ENCODE measurements around the gene MS4A14. TPM values are rescaled to one million over a fixed set of nuclear protein-coding genes. Genes with fewer than 3 reads are reported as not detected.

Gene MS4A14
- total RNA-seq, 1 donor from 2014 or later, result not detected

DNA sequence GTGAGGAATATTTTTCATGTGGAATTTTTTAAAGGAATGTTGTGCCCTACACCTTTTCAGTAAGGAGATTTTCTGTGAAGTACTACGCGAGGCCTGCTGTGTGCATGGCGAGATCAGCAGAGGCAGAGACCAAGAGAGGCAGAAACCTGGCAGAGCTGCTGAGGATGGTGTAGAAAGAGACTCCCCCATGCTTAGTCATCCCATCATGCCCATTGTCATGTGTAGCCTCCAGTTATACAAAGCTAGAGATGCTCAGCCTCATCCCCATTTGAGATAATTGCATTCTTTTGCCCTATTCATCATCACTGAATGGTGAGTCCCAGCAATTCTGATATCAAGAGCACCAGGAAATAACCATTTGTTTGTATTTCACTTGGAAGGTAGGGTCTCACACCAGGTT lies 20.9 kb upstream of the MS4A14 start:
- Mint-ChIP-seq H3K27me3 (ENCODE audit: low read depth) (no peaks in the 10 kb centered on the region), H3K4me3 (no peak overlapping the region), H3K36me3 (ENCODE audit: low read depth) (no peaks in the 10 kb centered on the region), H3K9me3 (no peaks in the 10 kb centered on the region), H3K27ac (ENCODE audit: unreplicated experiment) (no peak overlapping the region), H3K4me1 (no peaks in the 10 kb centered on the region)
- no peak for TF ChIP-seq CTCF (conservative IDR thresholded peaks at IDR 0.05)
- no peak for DNase-seq (ENCODE audit: low read depth, low spot score)

DNA sequence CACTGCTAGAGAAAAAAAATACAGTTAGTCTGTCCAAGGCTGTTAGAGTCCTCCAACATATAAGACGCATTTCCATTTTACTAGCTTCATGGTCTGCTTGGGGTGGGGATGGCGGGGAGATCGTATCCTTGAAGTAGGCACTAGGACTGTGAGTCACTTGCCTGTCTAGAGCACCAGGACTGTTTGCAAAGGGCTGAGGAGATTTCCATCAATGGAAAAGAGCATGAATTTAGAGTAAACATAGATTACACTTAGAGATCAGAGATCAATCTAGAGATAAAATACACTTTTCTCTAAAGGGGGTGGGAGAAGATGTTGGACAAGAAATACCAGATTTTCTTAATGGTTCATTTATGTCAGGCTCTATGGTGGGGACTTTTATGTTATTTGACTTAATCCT lies 19.7 kb upstream of the MS4A14 start:
- no peaks in the 10 kb centered on the region for H3K27me3 Mint-ChIP-seq (ENCODE audit: low read depth)
- no peaks in the 10 kb centered on the region for H3K4me1 Mint-ChIP-seq

DNA sequence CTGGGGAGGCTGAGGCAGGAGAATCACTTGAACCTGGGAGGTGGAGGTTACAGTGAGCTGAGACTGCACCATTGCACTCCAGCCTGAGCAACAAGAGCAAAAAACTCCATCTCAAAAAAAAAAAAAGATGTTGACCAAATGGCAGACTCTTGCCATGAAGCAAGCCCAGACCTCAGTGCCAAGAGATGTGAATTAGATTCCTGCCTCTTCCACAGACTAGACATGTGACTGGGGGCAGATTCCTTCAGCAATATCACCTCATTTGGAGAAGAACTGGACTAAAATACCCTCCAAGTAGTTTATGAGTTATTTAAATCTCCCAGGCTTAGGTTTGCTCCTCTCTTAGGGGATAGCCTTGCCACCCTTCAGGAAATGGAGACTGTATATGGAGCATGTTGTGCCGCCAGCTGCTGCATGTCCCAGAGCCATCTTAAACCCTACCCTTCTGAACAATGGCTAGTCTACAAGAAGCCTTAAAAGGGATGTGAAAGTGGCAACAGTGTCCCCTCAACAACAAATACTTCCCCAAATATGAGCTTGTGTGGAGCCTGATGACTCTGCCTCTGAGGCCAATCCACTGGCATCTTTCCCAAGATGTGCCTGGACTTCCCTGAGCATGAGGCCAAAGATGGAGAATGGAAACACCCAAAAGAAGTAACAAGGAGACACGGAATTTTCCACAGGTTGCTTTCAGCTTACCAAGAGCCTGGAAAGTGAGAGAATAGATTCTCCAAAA lies 18.7 kb upstream of the MS4A14 start:
- H3K4me1 Mint-ChIP-seq, result no peaks in the 10 kb centered on the region
- no peaks in the 10 kb centered on the region for H3K27me3 Mint-ChIP-seq (ENCODE audit: low read depth)
- no peak overlapping the region for H3K4me3 Mint-ChIP-seq
- no peak for TF ChIP-seq CTCF (conservative IDR thresholded peaks at IDR 0.05)
- no peak for DNase-seq (ENCODE audit: low read depth, low spot score)
- H3K9me3 Mint-ChIP-seq, result no peaks in the 10 kb centered on the region
- no peaks in the 10 kb centered on the region for H3K36me3 Mint-ChIP-seq (ENCODE audit: low read depth)
- no peak overlapping the region for H3K27ac Mint-ChIP-seq (ENCODE audit: unreplicated experiment)

More for the DNA sequence above, 19.7 kb upstream of the MS4A14 start:
- TF ChIP-seq CTCF (conservative IDR thresholded peaks at IDR 0.05), result no peak
- no peaks in the 10 kb centered on the region for H3K9me3 Mint-ChIP-seq
- H3K27ac Mint-ChIP-seq (ENCODE audit: unreplicated experiment), result no peak overlapping the region
- DNase-seq (ENCODE audit: low read depth, low spot score), result no peak
- no peaks in the 10 kb centered on the region for H3K36me3 Mint-ChIP-seq (ENCODE audit: low read depth)
- no peak overlapping the region for H3K4me3 Mint-ChIP-seq

GRCh38 chr11:60378354-60378753 lies 17.9 kb upstream of the MS4A14 start, which contains the start of gene MS4A7:
TSS of gene MS4A7 (plus strand) at chr11:60378532. CDS start at chr11:60383142, 4,610 bp downstream.
- Mint-ChIP-seq H3K36me3 (ENCODE audit: low read depth) (no peaks in the 10 kb centered on the region), H3K27ac (ENCODE audit: unreplicated experiment) (no peak within 1 kb of the TSS), H3K27me3 (ENCODE audit: low read depth) (no peaks in the 10 kb centered on the region), H3K4me1 (no peaks in the 10 kb centered on the region), H3K4me3 (no peak within 1 kb of the TSS), H3K9me3 (no peaks in the 10 kb centered on the region)
- TF ChIP-seq CTCF (conservative IDR thresholded peaks at IDR 0.05), result no peak
- DNase-seq (ENCODE audit: low read depth, low spot score), result no peak

DNA sequence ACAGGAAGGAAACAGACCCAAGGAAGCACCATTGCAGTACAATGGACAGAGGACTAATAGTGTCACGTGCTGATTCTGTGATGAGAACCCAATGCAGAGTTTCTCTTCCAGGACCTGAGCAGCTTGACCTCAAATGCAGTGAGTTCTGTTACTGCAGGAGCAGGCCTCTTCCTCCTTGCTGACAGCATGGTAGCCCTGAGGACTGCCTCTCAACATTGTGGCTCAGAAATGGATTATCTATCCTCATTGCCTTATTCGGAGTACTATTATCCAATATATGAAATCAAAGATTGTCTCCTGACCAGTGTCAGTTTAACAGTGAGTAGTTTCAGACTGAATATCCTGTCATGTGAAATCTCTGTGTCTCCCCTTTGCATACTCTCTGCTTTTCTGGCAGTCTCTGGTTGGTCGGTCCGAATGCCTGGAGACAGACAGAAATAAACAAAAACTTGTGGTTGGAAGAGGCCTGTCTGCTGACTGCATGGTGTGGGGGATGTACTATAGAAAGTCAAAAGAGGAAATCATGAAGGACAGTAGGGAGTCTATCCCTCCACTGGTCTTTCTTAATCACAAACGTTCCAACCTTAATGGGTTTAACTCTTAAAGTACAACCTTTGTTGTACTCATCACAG lies 6.9 kb upstream of the MS4A14 start:
- no peak for TF ChIP-seq CTCF (conservative IDR thresholded peaks at IDR 0.05)
- no peaks in the 10 kb centered on the region for H3K27me3 Mint-ChIP-seq (ENCODE audit: low read depth)
- H3K9me3 Mint-ChIP-seq, result no peaks in the 10 kb centered on the region
- H3K27ac Mint-ChIP-seq (ENCODE audit: unreplicated experiment), result no peak overlapping the region
- no peak overlapping the region for H3K4me3 Mint-ChIP-seq
- H3K4me1 Mint-ChIP-seq, result no peaks in the 10 kb centered on the region
- no peak for DNase-seq (ENCODE audit: low read depth, low spot score)
- H3K36me3 Mint-ChIP-seq (ENCODE audit: low read depth), result no peaks in the 10 kb centered on the region

Measured in neural crest cell (in vitro differentiated cells).